ENCODE data around the gene SLC25A46.

Gene SLC25A46

GRCh38 chr5:110736753-110737152, 2.1 kb upstream of the SLC25A46 start:
- Histone ChIP-seq H3K36me3 (ENCODE audit: low read depth) (0 out of 2 replicates have a peak, but pooled peaks cover 4% of the 10 kb centered on the region), H3K9me3 (ENCODE audit: severe bottlenecking) (no peaks in the 10 kb centered on the region), H3K27me3 (ENCODE audit: insufficient read depth, poor library complexity, severe bottlenecking) (no peaks in the 10 kb centered on the region), H3K4me1 (ENCODE audit: insufficient read depth, poor library complexity, severe bottlenecking) (peaks cover 16% of the 10 kb centered on the region), H3K27ac (ENCODE audit: poor library complexity, severe bottlenecking) (no peak overlapping the region), H3K4me3 (ENCODE audit: severe bottlenecking) (no peak overlapping the region)
- no peak for DNase-seq (ENCODE audit: low spot score)
- no peak for ATAC-seq (ENCODE audit: low read depth)
- TF ChIP-seq CTCF (IDR thresholded peaks at IDR 0.05; ENCODE audit: poor library complexity, severe bottlenecking), result no peak

GRCh38 chr5:110738503-110738811, 350 bp upstream of the SLC25A46 start:
- H3K27ac ChIP-seq (ENCODE audit: poor library complexity, severe bottlenecking), result peak overlapping the region; percentile 56

GRCh38 chr5:110751902-110752762, 13.3 kb downstream of the SLC25A46 start:
- no peak for ATAC-seq (ENCODE audit: low read depth)
- no peak for TF ChIP-seq CTCF (IDR thresholded peaks at IDR 0.05; ENCODE audit: poor library complexity, severe bottlenecking)
- H3K9me3 ChIP-seq (ENCODE audit: severe bottlenecking), result no peaks in the 10 kb centered on the region
- no peaks in the 10 kb centered on the region for H3K27me3 ChIP-seq (ENCODE audit: insufficient read depth, poor library complexity, severe bottlenecking)
- no peak overlapping the region for H3K27ac ChIP-seq (ENCODE audit: poor library complexity, severe bottlenecking)
- no peak overlapping the region for H3K4me3 ChIP-seq (ENCODE audit: severe bottlenecking)
- no peak for DNase-seq (ENCODE audit: low spot score)
- H3K4me1 ChIP-seq (ENCODE audit: insufficient read depth, poor library complexity, severe bottlenecking), result no peaks in the 10 kb centered on the region
- H3K36me3 ChIP-seq (ENCODE audit: low read depth), result peaks cover 70% of the 10 kb centered on the region

More at GRCh38 chr5:110738503-110738811, 350 bp upstream of the SLC25A46 start:
- H3K9me3 ChIP-seq (ENCODE audit: severe bottlenecking), result no peaks in the 10 kb centered on the region
- DNase-seq (ENCODE audit: low spot score) (no peak), ATAC-seq (ENCODE audit: low read depth) (peak; percentile 58)
- no peak for TF ChIP-seq CTCF (IDR thresholded peaks at IDR 0.05; ENCODE audit: poor library complexity, severe bottlenecking)
- H3K4me1 ChIP-seq (ENCODE audit: insufficient read depth, poor library complexity, severe bottlenecking), result peaks cover 16% of the 10 kb centered on the region
- H3K4me3 ChIP-seq (ENCODE audit: severe bottlenecking), result peak overlapping the region; percentile 94
- H3K36me3 ChIP-seq (ENCODE audit: low read depth), result peaks cover 16% of the 10 kb centered on the region
- no peaks in the 10 kb centered on the region for H3K27me3 ChIP-seq (ENCODE audit: insufficient read depth, poor library complexity, severe bottlenecking)

GRCh38 chr5:110752953-110753352, 14.1 kb downstream of the SLC25A46 start:
- TF ChIP-seq CTCF (IDR thresholded peaks at IDR 0.05; ENCODE audit: poor library complexity, severe bottlenecking), result no peak
- Histone ChIP-seq H3K27me3 (ENCODE audit: insufficient read depth, poor library complexity, severe bottlenecking) (no peaks in the 10 kb centered on the region), H3K27ac (ENCODE audit: poor library complexity, severe bottlenecking) (no peak overlapping the region), H3K9me3 (ENCODE audit: severe bottlenecking) (no peaks in the 10 kb centered on the region), H3K36me3 (ENCODE audit: low read depth) (peaks cover 70% of the 10 kb centered on the region), H3K4me1 (ENCODE audit: insufficient read depth, poor library complexity, severe bottlenecking) (no peaks in the 10 kb centered on the region), H3K4me3 (ENCODE audit: severe bottlenecking) (no peak overlapping the region)
- DNase-seq (ENCODE audit: low spot score) (no peak), ATAC-seq (ENCODE audit: low read depth) (no peak)

GRCh38 chr5:110753600-110753999, 14.8 kb downstream of the SLC25A46 start:
- H3K4me3 ChIP-seq (ENCODE audit: severe bottlenecking), result no peak overlapping the region
- H3K27me3 ChIP-seq (ENCODE audit: insufficient read depth, poor library complexity, severe bottlenecking), result no peaks in the 10 kb centered on the region
- no peak for TF ChIP-seq CTCF (IDR thresholded peaks at IDR 0.05; ENCODE audit: poor library complexity, severe bottlenecking)
- DNase-seq (ENCODE audit: low spot score) (no peak), ATAC-seq (ENCODE audit: low read depth) (no peak)
- peaks cover 69% of the 10 kb centered on the region for H3K36me3 ChIP-seq (ENCODE audit: low read depth)
- no peaks in the 10 kb centered on the region for H3K4me1 ChIP-seq (ENCODE audit: insufficient read depth, poor library complexity, severe bottlenecking)
- H3K9me3 ChIP-seq (ENCODE audit: severe bottlenecking), result no peaks in the 10 kb centered on the region
- H3K27ac ChIP-seq (ENCODE audit: poor library complexity, severe bottlenecking), result no peak overlapping the region
